ENCODE measurements around the gene GIT2.

- TF ChIP-seq EZH2 (IDR thresholded peaks at IDR 0.05; ENCODE audit: low read depth) = no peak
- TF ChIP-seq, protein P1, sequence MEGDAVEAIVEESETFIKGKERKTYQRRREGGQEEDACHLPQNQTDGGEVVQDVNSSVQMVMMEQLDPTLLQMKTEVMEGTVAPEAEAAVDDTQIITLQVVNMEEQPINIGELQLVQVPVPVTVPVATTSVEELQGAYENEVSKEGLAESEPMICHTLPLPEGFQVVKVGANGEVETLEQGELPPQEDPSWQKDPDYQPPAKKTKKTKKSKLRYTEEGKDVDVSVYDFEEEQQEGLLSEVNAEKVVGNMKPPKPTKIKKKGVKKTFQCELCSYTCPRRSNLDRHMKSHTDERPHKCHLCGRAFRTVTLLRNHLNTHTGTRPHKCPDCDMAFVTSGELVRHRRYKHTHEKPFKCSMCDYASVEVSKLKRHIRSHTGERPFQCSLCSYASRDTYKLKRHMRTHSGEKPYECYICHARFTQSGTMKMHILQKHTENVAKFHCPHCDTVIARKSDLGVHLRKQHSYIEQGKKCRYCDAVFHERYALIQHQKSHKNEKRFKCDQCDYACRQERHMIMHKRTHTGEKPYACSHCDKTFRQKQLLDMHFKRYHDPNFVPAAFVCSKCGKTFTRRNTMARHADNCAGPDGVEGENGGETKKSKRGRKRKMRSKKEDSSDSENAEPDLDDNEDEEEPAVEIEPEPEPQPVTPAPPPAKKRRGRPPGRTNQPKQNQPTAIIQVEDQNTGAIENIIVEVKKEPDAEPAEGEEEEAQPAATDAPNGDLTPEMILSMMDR (conservative IDR thresholded peaks at IDR 0.05) = no peak
Observed at GRCh38 chr12:110029290-110029815, 33.2 kb upstream of the GIT2 start.
